Measurements from ENCODE around the gene KRTAP13-4.
A peak's percentile ranks its signal among the peaks of the same experiment; 100 is the strongest.

DNA sequence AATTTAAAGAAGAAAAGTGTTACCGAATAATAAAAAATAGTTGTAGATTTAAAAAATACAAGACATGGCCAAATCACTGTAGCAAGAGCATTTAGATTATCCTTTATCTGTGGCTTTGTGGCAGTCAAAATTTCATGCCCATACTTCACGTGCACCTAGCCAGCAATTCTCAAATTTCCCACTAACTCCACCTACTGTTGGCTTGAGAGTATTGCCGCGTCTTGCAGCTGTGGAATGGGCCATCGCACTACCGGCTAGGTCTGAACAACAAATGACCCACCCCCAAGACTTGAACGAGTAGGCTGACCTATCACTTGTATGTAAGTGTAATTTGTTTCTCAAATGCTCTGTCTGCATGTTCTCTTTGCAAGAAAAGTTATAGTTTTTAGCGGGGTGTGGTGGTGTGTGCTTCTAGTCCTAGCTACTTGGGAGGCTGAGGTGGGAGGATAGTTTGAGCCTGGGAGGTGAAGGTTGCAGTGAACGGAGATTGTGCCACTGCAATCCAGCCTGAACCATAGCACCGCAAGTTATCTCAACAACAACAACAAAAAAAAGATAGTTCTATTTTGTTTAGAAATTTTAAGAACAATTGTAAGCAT lies 4.1 kb downstream of the KRTAP13-4 start:
- TF ChIP-seq, protein P1, sequence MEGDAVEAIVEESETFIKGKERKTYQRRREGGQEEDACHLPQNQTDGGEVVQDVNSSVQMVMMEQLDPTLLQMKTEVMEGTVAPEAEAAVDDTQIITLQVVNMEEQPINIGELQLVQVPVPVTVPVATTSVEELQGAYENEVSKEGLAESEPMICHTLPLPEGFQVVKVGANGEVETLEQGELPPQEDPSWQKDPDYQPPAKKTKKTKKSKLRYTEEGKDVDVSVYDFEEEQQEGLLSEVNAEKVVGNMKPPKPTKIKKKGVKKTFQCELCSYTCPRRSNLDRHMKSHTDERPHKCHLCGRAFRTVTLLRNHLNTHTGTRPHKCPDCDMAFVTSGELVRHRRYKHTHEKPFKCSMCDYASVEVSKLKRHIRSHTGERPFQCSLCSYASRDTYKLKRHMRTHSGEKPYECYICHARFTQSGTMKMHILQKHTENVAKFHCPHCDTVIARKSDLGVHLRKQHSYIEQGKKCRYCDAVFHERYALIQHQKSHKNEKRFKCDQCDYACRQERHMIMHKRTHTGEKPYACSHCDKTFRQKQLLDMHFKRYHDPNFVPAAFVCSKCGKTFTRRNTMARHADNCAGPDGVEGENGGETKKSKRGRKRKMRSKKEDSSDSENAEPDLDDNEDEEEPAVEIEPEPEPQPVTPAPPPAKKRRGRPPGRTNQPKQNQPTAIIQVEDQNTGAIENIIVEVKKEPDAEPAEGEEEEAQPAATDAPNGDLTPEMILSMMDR (IDR thresholded peaks at IDR 0.05 in 8 of 11, conservative IDR thresholded peaks at IDR 0.05 in 3 of 11), result peak in 5 of 11 experiments; percentile 35 to 56 (median 46)
- no peak for TF ChIP-seq POLR2A (IDR thresholded peaks at IDR 0.05)
